T-helper 1 cell treated with Interleukin-12 subunit alpha and Interleukin-12 subunit beta and Interleukin-4 antibody, amounts not matched to agents 30 μg/mL and 1 μg/mL, for 36 hours (primary cell): ENCODE measurements around the gene KCNH3.

Experiments
- H3K27ac Mint-ChIP-seq: one replicate; pipeline ENCODE4 v1.8.0; 2021; ENCODE audit warnings: mild to moderate bottlenecking, mixed read lengths
- H3K27me3 Mint-ChIP-seq: one replicate; pipeline ENCODE4 v1.8.0; 2021; ENCODE audit warnings: low read depth, mixed read lengths
- H3K36me3 Mint-ChIP-seq: one replicate; pipeline ENCODE4 v1.8.0; 2021; ENCODE audit warnings: low read depth, mixed read lengths
- H3K4me1 Mint-ChIP-seq: one replicate; pipeline ENCODE4 v1.8.0; 2021; ENCODE audit warnings: low read depth, mixed read lengths
- H3K4me3 Mint-ChIP-seq: one replicate; pipeline ENCODE4 v1.8.0; 2021; ENCODE audit warnings: mild to moderate bottlenecking, moderate library complexity, mixed read lengths
- H3K9me3 Mint-ChIP-seq: one replicate; pipeline ENCODE4 v1.8.0; 2021; ENCODE audit warnings: mixed read lengths

Gene KCNH3

GRCh38 chr12:49557187-49557916 lies 18.5 kb downstream of the KCNH3 start:
- Mint-ChIP-seq H3K27me3 (peaks cover 5% of the 10 kb centered on the region), H3K27ac (no peak overlapping the region), H3K4me1 (peaks cover 6% of the 10 kb centered on the region), H3K9me3 (no peaks in the 10 kb centered on the region), H3K36me3 (peaks cover 29% of the 10 kb centered on the region), H3K4me3 (no peak overlapping the region)

DNA sequence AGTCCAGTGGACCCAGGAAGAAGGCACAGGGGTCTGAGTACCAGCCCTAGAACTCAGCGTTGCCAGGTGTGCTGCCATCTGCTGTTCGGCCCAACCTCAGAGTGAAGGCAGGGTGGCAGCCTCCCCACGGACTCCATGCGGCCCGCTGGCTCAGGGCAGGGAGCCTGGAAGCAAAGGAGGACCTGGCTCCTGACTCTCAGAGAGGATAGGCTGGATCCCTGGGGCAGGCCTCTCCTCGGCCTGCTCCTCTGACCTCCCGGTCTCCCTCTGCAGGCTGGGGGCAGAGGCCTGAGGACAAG lies 19.0 kb downstream of the KCNH3 start:
- Mint-ChIP-seq H3K36me3 (peaks cover 29% of the 10 kb centered on the region), H3K4me3 (no peak overlapping the region), H3K27me3 (no peaks in the 10 kb centered on the region), H3K9me3 (no peaks in the 10 kb centered on the region), H3K4me1 (peaks cover 6% of the 10 kb centered on the region), H3K27ac (no peak overlapping the region)

GRCh38 chr12:49558526-49558925 lies 19.7 kb downstream of the KCNH3 start:
- Mint-ChIP-seq H3K4me1 (peaks cover 6% of the 10 kb centered on the region), H3K36me3 (peaks cover 29% of the 10 kb centered on the region), H3K9me3 (no peaks in the 10 kb centered on the region), H3K4me3 (no peak overlapping the region), H3K27me3 (no peaks in the 10 kb centered on the region), H3K27ac (no peak overlapping the region)

GRCh38 chr12:49559011-49559675 lies 20.3 kb downstream of the KCNH3 start:
- H3K27me3 Mint-ChIP-seq = no peaks in the 10 kb centered on the region
- peak overlapping the region; percentile 45 for H3K27ac Mint-ChIP-seq
- H3K9me3 Mint-ChIP-seq = no peaks in the 10 kb centered on the region
- H3K4me1 Mint-ChIP-seq = peaks cover 10% of the 10 kb centered on the region
- no peak overlapping the region for H3K4me3 Mint-ChIP-seq
- peaks cover 34% of the 10 kb centered on the region for H3K36me3 Mint-ChIP-seq

GRCh38 chr12:49560695-49561094 lies 21.9 kb downstream of the KCNH3 start:
- H3K4me1 Mint-ChIP-seq = peaks cover 25% of the 10 kb centered on the region
- no peak overlapping the region for H3K4me3 Mint-ChIP-seq
- H3K27me3 Mint-ChIP-seq = no peaks in the 10 kb centered on the region
- no peaks in the 10 kb centered on the region for H3K9me3 Mint-ChIP-seq
- peaks cover 40% of the 10 kb centered on the region for H3K36me3 Mint-ChIP-seq
- H3K27ac Mint-ChIP-seq = no peak overlapping the region

DNA sequence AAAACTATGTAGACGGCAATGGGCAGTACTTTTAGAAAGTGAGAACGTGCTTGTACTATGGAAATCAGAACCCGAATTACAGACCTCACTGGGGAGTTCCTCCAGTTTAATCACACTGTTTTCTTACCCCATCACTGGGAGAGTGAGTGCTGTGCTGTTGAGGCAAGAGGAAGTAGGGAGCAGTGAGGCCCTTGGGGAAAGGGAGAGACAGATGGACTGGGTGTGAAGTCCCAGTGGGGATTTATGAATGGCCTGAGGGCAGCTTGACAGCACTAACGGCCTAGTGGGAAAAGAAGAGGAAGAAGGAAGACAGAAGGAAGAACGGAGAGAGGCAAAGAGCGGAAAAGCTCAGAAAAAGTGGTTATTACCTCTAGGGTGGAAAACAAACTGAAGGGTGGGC lies 23.4 kb downstream of the KCNH3 start:
- no peak overlapping the region for H3K27ac Mint-ChIP-seq
- peaks cover 36% of the 10 kb centered on the region for H3K36me3 Mint-ChIP-seq

GRCh38 chr12:49562831-49563230 lies 24.0 kb downstream of the KCNH3 start:
- Mint-ChIP-seq H3K27me3 (no peaks in the 10 kb centered on the region), H3K4me3 (no peak overlapping the region), H3K9me3 (no peaks in the 10 kb centered on the region), H3K4me1 (peaks cover 34% of the 10 kb centered on the region), H3K27ac (no peak overlapping the region), H3K36me3 (peaks cover 36% of the 10 kb centered on the region)

More for the DNA sequence above, 23.4 kb downstream of the KCNH3 start:
- H3K9me3 Mint-ChIP-seq = no peaks in the 10 kb centered on the region
- H3K4me1 Mint-ChIP-seq = peaks cover 34% of the 10 kb centered on the region
- no peak overlapping the region for H3K4me3 Mint-ChIP-seq
- no peaks in the 10 kb centered on the region for H3K27me3 Mint-ChIP-seq

DNA sequence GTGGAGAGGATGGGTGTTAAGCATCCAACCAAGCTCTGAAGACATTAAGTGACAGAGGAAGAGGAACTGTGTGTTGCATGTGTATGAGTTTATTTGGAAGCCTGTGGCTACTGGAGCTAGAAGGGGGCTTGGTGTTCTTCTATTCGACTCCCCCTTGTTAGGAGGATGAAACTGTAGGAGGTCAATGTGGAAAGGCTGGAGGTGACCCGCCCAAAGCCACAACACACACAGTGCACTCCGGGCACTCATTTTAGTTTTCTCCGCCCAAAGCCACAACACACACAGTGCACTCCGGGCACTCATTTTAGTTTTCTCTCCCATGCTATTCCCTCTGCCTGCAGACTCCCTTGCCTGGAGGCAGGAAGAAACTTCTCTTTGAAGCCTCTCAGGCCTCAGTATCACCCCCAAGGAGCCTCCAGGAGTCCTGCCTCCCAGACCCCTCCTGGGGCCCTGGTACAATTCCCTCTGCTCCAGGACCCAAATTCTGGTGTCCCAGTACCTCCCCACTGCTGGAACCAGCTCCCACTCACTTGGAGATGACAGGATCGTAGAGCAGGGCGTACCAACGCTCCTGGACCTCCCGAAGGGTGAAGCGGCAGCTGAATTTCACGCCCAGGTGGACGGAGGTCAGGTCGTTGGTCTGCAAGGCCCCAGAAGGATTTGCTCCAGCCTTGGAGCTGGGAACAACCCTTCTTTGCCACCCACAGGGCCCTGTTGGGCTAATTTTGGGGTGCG lies 25.3 kb downstream of the KCNH3 start:
- H3K36me3 Mint-ChIP-seq = peaks cover 28% of the 10 kb centered on the region
- H3K27me3 Mint-ChIP-seq = no peaks in the 10 kb centered on the region
- H3K4me3 Mint-ChIP-seq = peak overlapping the region; percentile 50
- no peaks in the 10 kb centered on the region for H3K9me3 Mint-ChIP-seq
- H3K4me1 Mint-ChIP-seq = peaks cover 42% of the 10 kb centered on the region
- peak overlapping the region; percentile 68 for H3K27ac Mint-ChIP-seq

DNA sequence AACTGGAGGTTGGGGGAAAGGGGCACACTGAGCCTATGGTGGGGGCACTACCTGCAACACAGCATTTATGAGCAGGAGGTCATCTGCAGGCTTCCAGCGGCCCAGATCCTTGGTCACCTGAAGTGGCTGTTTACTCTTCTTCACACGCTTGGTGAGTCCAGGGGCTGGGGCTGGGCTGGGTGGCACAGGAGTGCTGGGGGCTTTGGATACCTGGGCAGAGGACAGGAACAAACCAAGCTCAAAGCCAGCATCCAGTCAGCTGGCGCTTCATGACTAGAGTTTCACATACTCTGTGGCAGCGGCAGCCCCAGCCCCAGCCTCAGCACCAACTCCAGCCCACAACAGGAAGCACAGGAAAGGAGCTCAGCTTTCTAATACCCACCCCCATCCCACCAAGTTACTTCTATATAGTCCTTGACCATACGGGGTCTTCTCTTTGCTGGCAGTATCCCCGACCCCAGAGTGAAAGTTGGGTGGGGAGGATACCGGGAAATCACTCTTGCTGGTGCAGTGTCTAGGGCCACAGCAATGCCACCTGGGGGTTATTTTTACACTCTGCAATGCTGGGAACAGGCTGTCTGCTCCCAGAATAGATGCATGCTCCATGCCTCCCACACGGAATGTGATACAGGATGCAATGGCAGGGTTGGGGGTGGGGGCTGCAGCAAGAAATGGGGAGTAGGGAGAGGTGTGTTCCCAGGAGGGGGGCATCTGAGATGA lies 26.0 kb downstream of the KCNH3 start:
- peaks cover 42% of the 10 kb centered on the region for H3K4me1 Mint-ChIP-seq
- peak overlapping the region; percentile 62 for H3K27ac Mint-ChIP-seq
- H3K27me3 Mint-ChIP-seq = no peaks in the 10 kb centered on the region
- H3K4me3 Mint-ChIP-seq = peak overlapping the region; percentile 44
- H3K9me3 Mint-ChIP-seq = no peaks in the 10 kb centered on the region
- peaks cover 25% of the 10 kb centered on the region for H3K36me3 Mint-ChIP-seq

- H3K9me3 Mint-ChIP-seq = no peaks in the 10 kb centered on the region
- H3K4me1 Mint-ChIP-seq = peaks cover 41% of the 10 kb centered on the region
- H3K27ac Mint-ChIP-seq = peak overlapping the region; percentile 62
- H3K36me3 Mint-ChIP-seq = peaks cover 22% of the 10 kb centered on the region
- H3K4me3 Mint-ChIP-seq = peak overlapping the region; percentile 44
- no peaks in the 10 kb centered on the region for H3K27me3 Mint-ChIP-seq
These were observed 26.8 kb downstream of the KCNH3 start for GRCh38 chr12:49565406-49566265.

- Mint-ChIP-seq H3K36me3 (peaks cover 19% of the 10 kb centered on the region), H3K27me3 (no peaks in the 10 kb centered on the region), H3K9me3 (no peaks in the 10 kb centered on the region), H3K27ac (no peak overlapping the region), H3K4me1 (peaks cover 41% of the 10 kb centered on the region), H3K4me3 (no peak overlapping the region)
These were observed 27.5 kb downstream of the KCNH3 start for GRCh38 chr12:49566361-49566760.

GRCh38 chr12:49567302-49567610 lies 28.4 kb downstream of the KCNH3 start:
- Mint-ChIP-seq H3K36me3 (peaks cover 16% of the 10 kb centered on the region), H3K4me1 (peaks cover 43% of the 10 kb centered on the region), H3K27ac (peak overlapping the region; percentile 98), H3K4me3 (peak overlapping the region; percentile 99), H3K9me3 (no peaks in the 10 kb centered on the region), H3K27me3 (no peaks in the 10 kb centered on the region)

- H3K4me3 Mint-ChIP-seq = peak within 1 kb of the TSS; percentile 99
- peaks cover 15% of the 10 kb centered on the region for H3K36me3 Mint-ChIP-seq
- no peaks in the 10 kb centered on the region for H3K27me3 Mint-ChIP-seq
- H3K9me3 Mint-ChIP-seq = no peaks in the 10 kb centered on the region
- peaks cover 43% of the 10 kb centered on the region for H3K4me1 Mint-ChIP-seq
- H3K27ac Mint-ChIP-seq = peak within 1 kb of the TSS; percentile 98
These were observed 29.0 kb downstream of the KCNH3 start, which contains the start of gene MCRS1 for GRCh38 chr12:49567611-49568441. Gene MCRS1, minus strand, starts transcription at chr12:49568142. Its CDS starts 1,411 bp downstream, at chr12:49566731.
